Heart right ventricle (tissue), 16 donors: Measurements from ENCODE around the gene TOR1AIP1. TPM values are rescaled to one million over a fixed set of nuclear protein-coding genes. Genes with fewer than 3 reads are reported as not detected.

ENCODE experiments used
- ATAC-seq, 8 donors: fragments of 200-7000 bp; cut with Tn5 transposase; one replicate each; pipeline ENCODE4 v1.9.1; 2020; ENCODE audit warnings: mild to moderate bottlenecking in 8 of 8, moderate library complexity in 8 of 8, moderate number of reproducible peaks in 1 of 8
- DNase-seq, 2 donors: peaks; one replicate each; pipeline ENCODE4 v3.0.0-alpha.2; 2020
- H3K27ac ChIP-seq, 10 donors: fragments of 200-600 bp; sonication (generic) in 2 of 10; one replicate each; pipeline versions ENCODE4 v1.5.0 to v1.8.0; 2020 to 2022; ENCODE audit warnings: mild to moderate bottlenecking in 3 of 10
- H3K27me3 ChIP-seq, 7 donors: fragments of 200-600 bp; one replicate each; pipeline ENCODE4 v1.8.0; 2021 to 2022; ENCODE audit warnings: mild to moderate bottlenecking in 2 of 7
- H3K36me3 ChIP-seq, 9 donors: fragments of 200-600 bp; sonication (generic) in 1 of 9; one replicate each; pipeline versions ENCODE4 v1.5.0 to v1.8.0; 2020 to 2022; ENCODE audit warnings: mild to moderate bottlenecking in 2 of 9
- H3K4me1 ChIP-seq, 9 donors: fragments of 200-600 bp; sonication (generic) in 1 of 9; one replicate each; pipeline versions ENCODE4 v1.5.0 to v1.8.0; 2020 to 2022; ENCODE audit warnings: mild to moderate bottlenecking in 4 of 9
- H3K4me3 ChIP-seq, 10 donors: fragments of 200-600 bp; sonication (generic) in 2 of 10; one replicate each; pipeline versions ENCODE4 v1.5.0 to v1.8.0; 2020 to 2022; ENCODE audit warnings: mild to moderate bottlenecking in 7 of 10, moderate library complexity in 2 of 10
- H3K9me3 ChIP-seq, 11 donors: fragments of 200-600 bp in 10 of 11; sonication (generic) in 2 of 11; one replicate each; pipeline versions ENCODE4 v1.5.0 to v1.8.0; 2013 to 2022; ENCODE audit warnings: mild to moderate bottlenecking in 2 of 11, control low read depth in 1 of 11, moderate library complexity in 1 of 11
- WGBS, 2 donors: extraction: QIAGEN DNeasy Blood & Tissue Kit; methylation state at CpG; one replicate each; pipeline ENCODE4 v1.1.7; 2013; ENCODE audit warnings: inconsistent platforms in 1 of 2; 5-methylcytosine and 5-hydroxymethylcytosine counted together
- intact Hi-C, 10 donors: fragments of 100-400 bp; cut with DNase I; formaldehyde crosslinking; loops; one replicate each; pipeline versions ENCODE4 v1.11.1 to v1.14.2; 2022
- polyA plus RNA-seq, 2 donors: library from polyadenylated mRNA; stranded (reverse); fragments of 200-250 nt; gene quantifications; one replicate each; pipeline ENCODE4 v1.2.3, GENCODE V29; 2013
- total RNA-seq, 10 donors: library from RNA; stranded (reverse); fragmentation: NEBNext Ultra II Directional in 3 of 10; extraction: Animal tissue kit (Norgen Biotek cat#: 25700) in 3 of 10; gene quantifications; one replicate each; pipeline versions ENCODE4 v1.2.1 to v1.2.4, GENCODE V29; 2021 to 2023
- TF ChIP-seq, protein P1 (sequence below), 9 donors: fragments of 200-600 bp; sonication (generic) in 2 of 9; IDR thresholded peaks; one replicate each; pipeline versions ENCODE4 v1.5.0 to v1.8.0; 2021 to 2022; ENCODE audit warnings: antibody characterized with exemption in 9 of 9, mild to moderate bottlenecking in 5 of 9, moderate library complexity in 1 of 9
- donor health status: Arrhythmogenic right ventricular cardiomyopathy.
- donor health status: ischemic (EF 13 %, LVEDD 7.1; RV severe dilation, severe dysfunction).
- donor health status: healthy with polysubstance abuse.
- donor health status: DM: no; HTN: yes; CAD: no.
- donor health status: DM: no; HTN: no; CAD: no.
- donor health status: ischemic (EF 25% LVEDD 6.9; RV normal size, moderate dysfunction).
- donor health status: ischemic (EF 25% LVEDD 5.7; RV mildly dilated, moderate dysfunction).
- donor health status: healthy.
- donor health status: DM: yes; HTN: yes; CAD: no.
- donor health status: Ischemic cardiomyopathy.
- donor health status: ischemic (EF 35%, LVEDD 5.7; RV mildly dilated, moderate dysfunction).
- donor health status: nonischemic (EF 11% LVEDD 7.7; RV severe dilation, severe dysfunction).
- donor health status: DM: yes; HTN: yes; CAD: no.
- donor health status: PGD.
- donor health status: ischemic (EF 29% LVEDD 5.4; RV normal size, mild dysfunction).
- donor health status: nonischemic (EF 23%, LVEDD 6.1; RV moderate dilation, normal function).

Gene TOR1AIP1
- total and polyA plus RNA-seq, 12 donors = 13.4 to 50.3 (median 43.5) TPM

- TF ChIP-seq, protein P1, sequence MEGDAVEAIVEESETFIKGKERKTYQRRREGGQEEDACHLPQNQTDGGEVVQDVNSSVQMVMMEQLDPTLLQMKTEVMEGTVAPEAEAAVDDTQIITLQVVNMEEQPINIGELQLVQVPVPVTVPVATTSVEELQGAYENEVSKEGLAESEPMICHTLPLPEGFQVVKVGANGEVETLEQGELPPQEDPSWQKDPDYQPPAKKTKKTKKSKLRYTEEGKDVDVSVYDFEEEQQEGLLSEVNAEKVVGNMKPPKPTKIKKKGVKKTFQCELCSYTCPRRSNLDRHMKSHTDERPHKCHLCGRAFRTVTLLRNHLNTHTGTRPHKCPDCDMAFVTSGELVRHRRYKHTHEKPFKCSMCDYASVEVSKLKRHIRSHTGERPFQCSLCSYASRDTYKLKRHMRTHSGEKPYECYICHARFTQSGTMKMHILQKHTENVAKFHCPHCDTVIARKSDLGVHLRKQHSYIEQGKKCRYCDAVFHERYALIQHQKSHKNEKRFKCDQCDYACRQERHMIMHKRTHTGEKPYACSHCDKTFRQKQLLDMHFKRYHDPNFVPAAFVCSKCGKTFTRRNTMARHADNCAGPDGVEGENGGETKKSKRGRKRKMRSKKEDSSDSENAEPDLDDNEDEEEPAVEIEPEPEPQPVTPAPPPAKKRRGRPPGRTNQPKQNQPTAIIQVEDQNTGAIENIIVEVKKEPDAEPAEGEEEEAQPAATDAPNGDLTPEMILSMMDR (IDR thresholded peaks at IDR 0.05) = no peak
- Histone ChIP-seq H3K27ac (no peak overlapping the region), H3K4me1 (peaks cover 9 to 52% (median 38%) of the 10 kb centered on the region in 9 donors), H3K27me3 (no peaks in the 10 kb centered on the region), H3K9me3 (peaks cover 0 to 14% (median 0%) of the 10 kb centered on the region in 11 donors), H3K4me3 (no peak overlapping the region), H3K36me3 (peaks cover 0 to 6% (median 0%) of the 10 kb centered on the region in 9 donors)
- ATAC-seq = no peak
- DNase-seq = no peak
- intact Hi-C loops = no loop called here
Measured at GRCh38 chr1:179966551-179966950, 84.5 kb downstream of the TOR1AIP1 start.

GRCh38 chr1:179968284-179968993 lies 86.4 kb downstream of the TOR1AIP1 start:
- ATAC-seq = no peak
- Histone ChIP-seq H3K4me3 (no peak overlapping the region), H3K27ac (peak overlapping the region in 3 of 10 donors; percentile 15 to 51 (median 38)), H3K27me3 (no peaks in the 10 kb centered on the region), H3K4me1 (peaks cover 9 to 63% (median 46%) of the 10 kb centered on the region in 9 donors), H3K36me3 (no peaks in the 10 kb centered on the region), H3K9me3 (peaks cover 0 to 14% (median 0%) of the 10 kb centered on the region in 11 donors)
- WGBS, 2 donors = 92 to 96% methylated on average over 6 of the region's 6 CpGs
- TF ChIP-seq, protein P1 (IDR thresholded peaks at IDR 0.05) = no peak
- intact Hi-C loops = no loop called here
- DNase-seq = no peak

DNA sequence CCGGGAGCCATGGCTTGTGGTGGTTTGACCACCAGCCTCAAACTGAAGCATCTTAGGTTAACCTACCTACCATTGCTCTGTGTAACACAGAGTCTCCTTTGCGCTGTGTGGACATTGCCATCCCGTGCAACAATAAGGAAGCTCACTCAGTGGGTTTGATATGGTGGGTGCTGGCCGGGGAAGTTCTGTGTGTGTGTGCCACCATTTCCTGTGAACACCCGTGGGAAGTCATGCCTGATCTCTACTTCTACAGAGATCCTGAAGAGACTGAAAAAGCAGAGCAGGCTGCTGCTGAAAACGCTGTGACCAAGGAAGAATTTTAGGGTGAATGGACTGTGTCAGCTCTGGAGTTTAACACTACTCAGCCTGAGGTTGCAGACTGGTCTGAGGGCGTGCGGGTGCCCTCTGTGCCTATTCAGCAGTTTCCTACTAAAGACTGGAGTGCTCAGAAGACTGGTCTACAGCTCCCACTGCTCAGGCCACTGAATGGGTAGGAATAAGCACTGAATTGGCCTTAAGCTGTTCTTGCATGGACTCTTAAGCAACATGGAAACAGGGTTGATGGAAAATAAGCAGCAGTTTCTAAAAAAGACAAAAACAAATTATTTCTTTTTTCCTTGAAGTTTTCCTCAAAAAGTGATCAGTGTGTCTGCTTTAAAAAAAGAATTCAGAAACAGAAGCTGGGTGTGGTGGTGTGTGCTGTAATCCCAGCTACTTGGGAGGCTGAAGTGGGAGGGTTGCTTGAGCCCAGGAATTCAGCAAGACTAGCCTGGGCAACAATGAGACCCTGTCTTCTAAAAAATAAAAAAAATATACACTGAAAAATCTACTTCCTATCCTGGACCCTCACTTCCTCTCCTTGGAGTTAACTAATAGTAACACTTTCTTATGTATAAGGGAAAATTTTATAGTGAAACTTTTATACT lies 87.2 kb downstream of the TOR1AIP1 start:
- peak overlapping the region in 9 of 10 donors; percentile 38 to 63 (median 51) for H3K27ac ChIP-seq
- H3K4me1 ChIP-seq = peaks cover 9 to 68% (median 46%) of the 10 kb centered on the region in 9 donors
- H3K4me3 ChIP-seq = no peak overlapping the region
- ATAC-seq (peak in 6 of 8 donors; percentile 35 to 64 (median 51)), DNase-seq (no peak)
- H3K27me3 ChIP-seq = no peaks in the 10 kb centered on the region
- H3K36me3 ChIP-seq = no peaks in the 10 kb centered on the region
- intact Hi-C loops = no loop called here
- WGBS, 2 donors = 63 to 72% methylated on average over 8 of the region's 8 CpGs
- peaks cover 0 to 14% (median 0%) of the 10 kb centered on the region in 11 donors for H3K9me3 ChIP-seq
- TF ChIP-seq, protein P1 (IDR thresholded peaks at IDR 0.05) = no peak

Other genes starting within 250 kb of the TOR1AIP1 start
- gene FAM163A, start 139.0 kb upstream of the TOR1AIP1 start, total RNA-seq = under 1 TPM in 6 of 10 donors, not detected in 4; 0.07 to 0.30 (median 0.14) TPM
- under 1 TPM; 0.15 to 0.19 TPM for gene FAM163A, start 139.0 kb upstream of the TOR1AIP1 start, polyA plus RNA-seq
- 10 to 100 TPM; 43.2 to 63.3 (median 53.3) TPM for gene TOR1AIP2, start 4.5 kb upstream of the TOR1AIP1 start, total RNA-seq
- 10 to 100 TPM in 1 of 2 donors, 1 to 10 TPM in 1; 8.1 to 16.0 TPM for gene TOR1AIP2, start 4.5 kb upstream of the TOR1AIP1 start, polyA plus RNA-seq
- 10 to 100 TPM; 23.2 to 46.3 (median 39.0) TPM for gene CEP350, start 72.5 kb downstream of the TOR1AIP1 start, total RNA-seq
- 1 to 10 TPM; 3.7 to 9.0 TPM for gene CEP350, start 72.5 kb downstream of the TOR1AIP1 start, polyA plus RNA-seq